Measurements from ENCODE around the gene SCAMP4. TPM values are rescaled to one million over a fixed set of nuclear protein-coding genes. Genes with fewer than 3 reads are reported as not detected.

The SCAMP4 gene
- polyA plus RNA-seq, 1 experiment, result 13.2 TPM

GRCh38 chr19:1952635-1953034 is 47.4 kb downstream of the SCAMP4 start:
- CTCF ChIA-PET, result interaction anchor here (1.3 kb wide), 1 partner anchor 24 kb away, joined by 3 read pairs; no protein-coding TSS in a partner anchor
- POLR2A ChIA-PET, result no interaction called here
- no peak for TF ChIP-seq CTCF (IDR thresholded peaks at IDR 0.05; ENCODE audit: insufficient read depth, low read depth, low read length)
- no peaks in the 10 kb centered on the region for H3K27me3 ChIP-seq (ENCODE audit: control insufficient read depth, insufficient read depth, low read length)
- H3K36me3 ChIP-seq (ENCODE audit: control insufficient read depth, insufficient read depth, low read length), result peaks cover 10% of the 10 kb centered on the region
- H3K4me3 ChIP-seq (ENCODE audit: low read depth, low read length), result no peak overlapping the region
- no peak for DNase-seq (ENCODE audit: low read depth)

DNA sequence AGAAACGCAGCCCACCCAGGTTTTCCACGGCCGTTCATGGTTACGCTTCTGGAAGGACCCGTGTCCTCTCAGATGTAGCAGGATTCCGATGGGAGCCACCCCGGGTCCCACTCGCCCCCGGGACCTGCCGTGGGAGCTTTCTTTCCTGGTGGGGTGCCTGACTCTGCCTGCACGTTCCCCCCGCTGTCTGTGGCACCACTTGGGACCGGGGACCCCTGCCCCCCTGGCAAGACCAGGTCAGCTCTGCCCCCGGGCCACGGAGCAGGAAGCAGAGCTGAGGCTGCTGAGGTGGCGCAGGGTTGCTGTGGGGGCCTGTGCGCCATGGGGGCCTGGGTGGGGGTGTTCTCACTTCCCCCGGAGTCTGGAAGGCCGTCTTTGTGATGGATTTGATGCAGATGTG is 47.8 kb downstream of the SCAMP4 start:
- POLR2A ChIA-PET, result no interaction called here
- DNase-seq (ENCODE audit: low read depth), result no peak
- no peaks in the 10 kb centered on the region for H3K27me3 ChIP-seq (ENCODE audit: control insufficient read depth, insufficient read depth, low read length)
- no peak overlapping the region for H3K4me3 ChIP-seq (ENCODE audit: low read depth, low read length)
- TF ChIP-seq CTCF (IDR thresholded peaks at IDR 0.05; ENCODE audit: insufficient read depth, low read depth, low read length), result no peak
- CTCF ChIA-PET, result interaction anchor here (1.3 kb wide), 1 partner anchor 23 kb away, joined by 3 read pairs; no protein-coding TSS in a partner anchor
- peaks cover 10% of the 10 kb centered on the region for H3K36me3 ChIP-seq (ENCODE audit: control insufficient read depth, insufficient read depth, low read length)

DNA sequence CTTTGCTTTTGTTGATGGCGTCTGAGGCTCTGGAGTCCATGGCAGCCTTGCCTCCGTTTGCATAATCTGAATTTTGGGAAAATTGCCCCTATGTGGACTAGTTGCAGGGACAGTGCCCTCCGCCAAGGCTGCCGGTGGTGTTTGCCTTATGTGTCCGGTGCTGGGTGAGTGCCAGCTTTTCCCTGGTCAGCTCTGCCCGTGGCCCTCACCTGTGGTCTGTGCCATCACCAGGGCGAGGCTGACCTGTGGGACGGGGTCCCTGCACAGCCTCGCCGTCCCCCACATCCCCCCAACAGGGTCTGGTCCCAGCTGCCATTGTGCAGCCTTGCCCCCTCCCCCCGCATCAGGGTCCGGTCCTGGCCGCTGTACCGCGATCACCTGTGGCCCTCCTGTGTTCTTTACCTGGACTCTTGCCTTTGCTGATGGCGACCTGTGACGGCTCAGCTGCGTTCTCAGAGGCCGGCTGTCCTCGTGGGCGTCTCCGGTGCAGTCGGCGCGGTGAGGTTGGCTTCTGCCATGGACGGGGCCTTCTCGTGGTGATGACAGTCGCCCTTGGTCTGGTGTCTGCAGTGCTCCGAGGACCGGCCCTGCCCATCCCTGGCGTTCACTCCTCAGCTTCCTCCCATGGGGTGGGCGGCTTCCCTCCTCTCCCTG is 48.4 kb downstream of the SCAMP4 start:
- ChIA-PET POLR2A (no interaction called here), CTCF (interaction anchor here (0.6 to 1.2 kb wide), 2 partner anchors 24 to 66 kb away, joined by 4 to 5 read pairs; no protein-coding TSS in a partner anchor)
- peaks cover 10% of the 10 kb centered on the region for H3K36me3 ChIP-seq (ENCODE audit: control insufficient read depth, insufficient read depth, low read length)
- H3K4me3 ChIP-seq (ENCODE audit: low read depth, low read length), result no peak overlapping the region
- DNase-seq (ENCODE audit: low read depth), result no peak
- no peaks in the 10 kb centered on the region for H3K27me3 ChIP-seq (ENCODE audit: control insufficient read depth, insufficient read depth, low read length)
- TF ChIP-seq CTCF (IDR thresholded peaks at IDR 0.05; ENCODE audit: insufficient read depth, low read depth, low read length), result no peak

DNA sequence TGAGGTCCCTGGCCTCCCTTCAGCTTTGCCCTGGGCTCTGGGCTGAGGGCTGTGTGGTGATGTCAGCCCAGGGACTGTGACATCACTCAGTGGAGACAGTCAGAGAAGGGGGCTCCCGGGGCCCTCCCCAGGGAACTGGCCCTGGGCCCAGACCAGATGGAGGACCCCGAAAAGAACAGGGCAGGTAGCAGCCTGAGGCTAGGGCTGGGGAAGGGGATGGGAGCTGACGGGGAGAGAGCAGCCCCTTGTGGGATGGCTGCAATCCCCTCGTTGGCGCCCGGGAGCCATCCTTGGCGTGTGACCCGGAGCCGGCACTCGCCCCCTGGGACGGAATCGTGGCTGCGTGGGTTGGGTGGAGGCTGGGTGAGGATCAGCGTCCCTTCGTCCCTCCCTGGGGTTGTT is 49.3 kb downstream of the SCAMP4 start:
- DNase-seq (ENCODE audit: low read depth), result no peak
- no peak for TF ChIP-seq CTCF (IDR thresholded peaks at IDR 0.05; ENCODE audit: insufficient read depth, low read depth, low read length)
- CTCF ChIA-PET, result interaction anchor here (0.7 to 1.2 kb wide), 2 partner anchors 11 to 25 kb away, joined by 3 to 5 read pairs; no protein-coding TSS in a partner anchor

GRCh38 chr19:1955171-1956121 is 50.2 kb downstream of the SCAMP4 start:
- no peak for DNase-seq (ENCODE audit: low read depth)
- Histone ChIP-seq H3K4me3 (ENCODE audit: low read depth, low read length) (no peak overlapping the region), H3K27me3 (ENCODE audit: control insufficient read depth, insufficient read depth, low read length) (no peaks in the 10 kb centered on the region), H3K36me3 (ENCODE audit: control insufficient read depth, insufficient read depth, low read length) (peaks cover 8% of the 10 kb centered on the region)
- POLR2A ChIA-PET, result no interaction called here
- CTCF ChIA-PET, result interaction anchor here (0.7 kb wide), 1 partner anchor 10 kb away, joined by 3 read pairs; no protein-coding TSS in a partner anchor
- no peak for TF ChIP-seq CTCF (IDR thresholded peaks at IDR 0.05; ENCODE audit: insufficient read depth, low read depth, low read length)

More for the DNA sequence above, 49.3 kb downstream of the SCAMP4 start:
- peaks cover 10% of the 10 kb centered on the region for H3K36me3 ChIP-seq (ENCODE audit: control insufficient read depth, insufficient read depth, low read length)
- H3K27me3 ChIP-seq (ENCODE audit: control insufficient read depth, insufficient read depth, low read length), result no peaks in the 10 kb centered on the region
- POLR2A ChIA-PET, result no interaction called here
- no peak overlapping the region for H3K4me3 ChIP-seq (ENCODE audit: low read depth, low read length)
